Liver (tissue), 9 donors: ENCODE measurements around the gene PRSS27. TPM values are rescaled to one million over a fixed set of nuclear protein-coding genes. Genes with fewer than 3 reads are reported as not detected.

Experiments used
- DNase-seq: peaks from one replicate; pipeline ENCODE4 v3.0.0-alpha.2; 2017; ENCODE audit warnings: low spot score
- H3K27ac ChIP-seq, 2 donors: one replicate each; pipeline ENCODE4 v1.7.0; 2013; ENCODE audit warnings: inconsistent platforms in 2 of 2, low read length in 2 of 2, control low read depth in 1 of 2, low read depth in 1 of 2, mild to moderate bottlenecking in 1 of 2
- H3K27me3 ChIP-seq, 4 donors: one replicate each; pipeline versions ENCODE4 v1.6.1 to v1.7.0; 2013; ENCODE audit warnings: low read length in 3 of 4, inconsistent platforms in 1 of 4, mild to moderate bottlenecking in 1 of 4, moderate library complexity in 1 of 4; ENCODE audit not compliant: control insufficient read depth in 4 of 4, insufficient read depth in 4 of 4
- H3K36me3 ChIP-seq, 4 donors: one replicate each; pipeline versions ENCODE4 v1.6.1 to v1.7.0; 2013; ENCODE audit warnings: low read length in 3 of 4, mild to moderate bottlenecking in 3 of 4, low read depth in 1 of 4, moderate library complexity in 1 of 4; ENCODE audit not compliant: control insufficient read depth in 4 of 4, insufficient read depth in 3 of 4
- H3K4me1 ChIP-seq, 4 donors: one replicate each; pipeline versions ENCODE4 v1.6.1 to v1.7.0; 2013; ENCODE audit warnings: low read length in 3 of 4, mild to moderate bottlenecking in 3 of 4, moderate library complexity in 1 of 4; ENCODE audit not compliant: control insufficient read depth in 4 of 4, insufficient read depth in 4 of 4
- H3K4me3 ChIP-seq, 3 donors: one replicate each; pipeline versions ENCODE4 v1.6.1 to v1.7.0; 2013; ENCODE audit warnings: low read length in 3 of 3, control low read depth in 1 of 3, low read depth in 1 of 3, mild to moderate bottlenecking in 1 of 3
- H3K9ac ChIP-seq, 2 donors: one replicate each; pipeline ENCODE4 v1.7.0; 2013; ENCODE audit warnings: low read length in 2 of 2, mild to moderate bottlenecking in 2 of 2, moderate library complexity in 2 of 2, control low read depth in 1 of 2, low read depth in 1 of 2
- H3K9me3 ChIP-seq, 4 donors: one replicate each; pipeline versions ENCODE4 v1.6.1 to v1.7.0; 2013; ENCODE audit warnings: low read length in 3 of 4; ENCODE audit not compliant: control insufficient read depth in 4 of 4
- HNF4A ChIP-seq, 2 donors: conservative IDR thresholded peaks; 2 replicates each; pipeline ENCODE4 v1.6.1; 2016; ENCODE audit warnings: antibody characterized with exemption in 2 of 2, mild to moderate bottlenecking in 2 of 2
- HNF4G ChIP-seq: IDR thresholded peaks from 2 replicates; pipeline ENCODE4 v1.6.1; 2016; ENCODE audit warnings: antibody characterized with exemption
- JUND ChIP-seq, 2 donors: IDR thresholded peaks; 2 replicates each; pipeline ENCODE4 v1.6.1; 2016; ENCODE audit warnings: antibody characterized with exemption in 2 of 2
- NR2F2 ChIP-seq: IDR thresholded peaks from 2 replicates; pipeline ENCODE4 v1.6.1; 2016; ENCODE audit warnings: antibody characterized with exemption
- RXRA ChIP-seq, 2 donors: IDR thresholded peaks; 2 replicates each; pipeline ENCODE4 v1.6.1; 2017 to 2018; ENCODE audit warnings: antibody characterized with exemption in 2 of 2, mild to moderate bottlenecking in 1 of 2
- SP1 ChIP-seq: IDR thresholded peaks from 2 replicates; pipeline ENCODE4 v1.6.1; 2018; ENCODE audit warnings: antibody characterized with exemption, mild to moderate bottlenecking
- TAF1 ChIP-seq: conservative IDR thresholded peaks from 2 replicates; pipeline ENCODE4 v1.6.1; 2016; ENCODE audit warnings: antibody characterized with exemption, mild to moderate bottlenecking
- YY1 ChIP-seq: IDR thresholded peaks from 2 replicates; pipeline ENCODE4 v1.6.1; 2016; ENCODE audit warnings: antibody characterized with exemption, mild to moderate bottlenecking
- WGBS: extraction: QIAGEN DNeasy Blood & Tissue Kit; methylation state at CpG from one replicate; pipeline ENCODE4 v1.1.7; 2013; 5-methylcytosine and 5-hydroxymethylcytosine counted together
- polyA plus RNA-seq, 2 donors: library from polyadenylated mRNA; stranded (reverse) in 1 of 2; unstranded in 1 of 2; fragments of 200-250 nt in 1 of 2; fragments of >200 nt in 1 of 2; fragmentation: Nextera tagmentation in 1 of 2; extraction: Ambion mirVana in 1 of 2; gene quantifications; one replicate each; pipeline versions ENCODE4 v1.2.1 to v1.2.3, GENCODE V29; 2013 to 2015
- total RNA-seq, 2 donors: library from RNA; depleted of rRNA; stranded (reverse); fragments of >200 nt; gene quantifications; one replicate each; pipeline ENCODE4 v1.2.3, GENCODE V29; 2014
- TF ChIP-seq, protein P1 (sequence below): fragments of 150-350 bp; IDR thresholded peaks from 2 replicates; pipeline ENCODE4 v1.5.1; 2017; ENCODE audit warnings: improper control_type of control experiment, low read depth, low read length; ENCODE audit not compliant: missing input control
- TF ChIP-seq, protein P2 (sequence below): IDR thresholded peaks from 2 replicates; pipeline ENCODE4 v1.6.1; 2016; ENCODE audit warnings: antibody characterized with exemption
- TF ChIP-seq, protein P3 (sequence below): IDR thresholded peaks from 2 replicates; pipeline ENCODE4 v1.6.1; 2016; ENCODE audit warnings: antibody characterized with exemption, mild to moderate bottlenecking
- donor health status: healthy.
- donor health status: healthy.
- donor health status: healthy.
- donor health status: healthy.
- donor health status: healthy.

Gene PRSS27
- total and polyA plus RNA-seq, 4 donors: 0.05 to 1.5 (median 0.22) TPM; not detected in 1

DNA sequence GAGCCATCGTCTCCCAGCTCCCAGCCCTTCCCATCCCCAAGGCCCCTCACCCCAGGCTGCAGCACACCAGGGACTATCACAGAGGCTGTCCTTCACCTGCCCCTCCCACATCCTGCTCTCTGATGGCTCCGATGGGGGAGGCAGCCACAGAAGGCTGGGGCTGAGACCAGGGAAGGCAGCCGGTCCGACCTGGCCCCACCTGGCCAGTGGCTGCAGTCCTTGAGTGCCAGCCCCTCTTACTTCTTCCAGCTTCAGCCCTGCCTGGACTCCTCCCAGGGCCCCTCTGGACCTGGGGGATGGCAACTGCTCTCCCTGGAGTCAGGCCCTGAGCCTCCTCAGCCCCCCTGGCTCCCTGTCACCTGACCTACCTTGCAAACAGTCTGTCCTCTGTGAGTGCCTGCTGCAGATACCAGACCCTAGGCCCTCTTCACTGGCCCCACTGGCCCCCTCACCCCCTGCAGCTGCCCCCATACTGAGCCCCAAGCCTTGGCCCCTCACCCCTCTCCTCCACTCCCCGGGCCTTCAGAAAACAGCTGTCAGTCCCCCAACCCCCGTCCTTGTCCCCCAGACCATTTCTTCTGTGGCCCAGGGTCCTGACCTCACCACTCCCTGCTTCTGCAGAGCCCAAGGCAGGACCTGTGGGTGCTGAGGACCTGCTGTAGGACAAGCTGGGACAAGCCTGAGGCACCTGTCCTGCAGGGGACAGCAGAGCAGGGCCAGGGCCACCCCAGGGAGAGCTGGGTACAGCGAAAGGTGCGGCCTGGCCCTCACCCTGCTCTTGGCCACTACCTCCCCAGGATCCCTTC lies 19.8 kb upstream of the PRSS27 start:
- no peak for DNase-seq
- WGBS: 80% methylated on average over 8 of the region's 8 CpGs
- no peaks in the 10 kb centered on the region for H3K27me3 ChIP-seq
- no peaks in the 10 kb centered on the region for H3K36me3 ChIP-seq
- H3K4me3 ChIP-seq: no peak overlapping the region
- no peaks in the 10 kb centered on the region for H3K4me1 ChIP-seq
- TF ChIP-seq SP1 (no peak), HNF4A (conservative IDR thresholded peaks at IDR 0.05) (no peak), TAF1 (no peak), HNF4G (no peak), RXRA (IDR thresholded peaks at IDR 0.05) (no peak), JUND (IDR thresholded peaks at IDR 0.05) (no peak), YY1 (no peak)
- TF ChIP-seq, protein P1, sequence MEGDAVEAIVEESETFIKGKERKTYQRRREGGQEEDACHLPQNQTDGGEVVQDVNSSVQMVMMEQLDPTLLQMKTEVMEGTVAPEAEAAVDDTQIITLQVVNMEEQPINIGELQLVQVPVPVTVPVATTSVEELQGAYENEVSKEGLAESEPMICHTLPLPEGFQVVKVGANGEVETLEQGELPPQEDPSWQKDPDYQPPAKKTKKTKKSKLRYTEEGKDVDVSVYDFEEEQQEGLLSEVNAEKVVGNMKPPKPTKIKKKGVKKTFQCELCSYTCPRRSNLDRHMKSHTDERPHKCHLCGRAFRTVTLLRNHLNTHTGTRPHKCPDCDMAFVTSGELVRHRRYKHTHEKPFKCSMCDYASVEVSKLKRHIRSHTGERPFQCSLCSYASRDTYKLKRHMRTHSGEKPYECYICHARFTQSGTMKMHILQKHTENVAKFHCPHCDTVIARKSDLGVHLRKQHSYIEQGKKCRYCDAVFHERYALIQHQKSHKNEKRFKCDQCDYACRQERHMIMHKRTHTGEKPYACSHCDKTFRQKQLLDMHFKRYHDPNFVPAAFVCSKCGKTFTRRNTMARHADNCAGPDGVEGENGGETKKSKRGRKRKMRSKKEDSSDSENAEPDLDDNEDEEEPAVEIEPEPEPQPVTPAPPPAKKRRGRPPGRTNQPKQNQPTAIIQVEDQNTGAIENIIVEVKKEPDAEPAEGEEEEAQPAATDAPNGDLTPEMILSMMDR: no peak
- TF ChIP-seq, protein P2, sequence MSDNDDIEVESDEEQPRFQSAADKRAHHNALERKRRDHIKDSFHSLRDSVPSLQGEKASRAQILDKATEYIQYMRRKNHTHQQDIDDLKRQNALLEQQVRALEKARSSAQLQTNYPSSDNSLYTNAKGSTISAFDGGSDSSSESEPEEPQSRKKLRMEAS: no peak
- no peaks in the 10 kb centered on the region for H3K9me3 ChIP-seq
- H3K9ac ChIP-seq: no peak overlapping the region
- H3K27ac ChIP-seq: no peak overlapping the region

DNA sequence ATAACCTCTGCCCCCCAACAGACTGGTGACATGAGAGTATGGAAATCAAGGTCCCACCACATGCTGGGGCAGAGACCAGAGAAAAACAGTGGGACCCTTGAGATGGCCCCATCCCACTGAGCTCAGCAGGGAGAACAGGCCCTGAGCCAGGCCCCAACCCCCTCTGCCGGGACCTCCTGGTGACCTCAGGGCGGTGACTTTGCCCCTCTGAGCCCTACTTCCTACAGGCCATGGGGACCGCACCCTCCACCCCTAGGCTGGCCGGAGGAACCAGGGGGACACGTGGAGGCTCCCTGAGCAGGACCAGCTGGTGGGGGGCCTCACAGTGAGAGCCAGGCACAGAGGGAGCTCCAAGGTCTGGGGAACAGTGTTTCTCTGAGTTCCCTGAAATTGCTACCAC lies 18.6 kb upstream of the PRSS27 start:
- TF ChIP-seq RXRA (IDR thresholded peaks at IDR 0.05) (no peak), NR2F2 (no peak), TAF1 (no peak)
- TF ChIP-seq, protein P3, sequence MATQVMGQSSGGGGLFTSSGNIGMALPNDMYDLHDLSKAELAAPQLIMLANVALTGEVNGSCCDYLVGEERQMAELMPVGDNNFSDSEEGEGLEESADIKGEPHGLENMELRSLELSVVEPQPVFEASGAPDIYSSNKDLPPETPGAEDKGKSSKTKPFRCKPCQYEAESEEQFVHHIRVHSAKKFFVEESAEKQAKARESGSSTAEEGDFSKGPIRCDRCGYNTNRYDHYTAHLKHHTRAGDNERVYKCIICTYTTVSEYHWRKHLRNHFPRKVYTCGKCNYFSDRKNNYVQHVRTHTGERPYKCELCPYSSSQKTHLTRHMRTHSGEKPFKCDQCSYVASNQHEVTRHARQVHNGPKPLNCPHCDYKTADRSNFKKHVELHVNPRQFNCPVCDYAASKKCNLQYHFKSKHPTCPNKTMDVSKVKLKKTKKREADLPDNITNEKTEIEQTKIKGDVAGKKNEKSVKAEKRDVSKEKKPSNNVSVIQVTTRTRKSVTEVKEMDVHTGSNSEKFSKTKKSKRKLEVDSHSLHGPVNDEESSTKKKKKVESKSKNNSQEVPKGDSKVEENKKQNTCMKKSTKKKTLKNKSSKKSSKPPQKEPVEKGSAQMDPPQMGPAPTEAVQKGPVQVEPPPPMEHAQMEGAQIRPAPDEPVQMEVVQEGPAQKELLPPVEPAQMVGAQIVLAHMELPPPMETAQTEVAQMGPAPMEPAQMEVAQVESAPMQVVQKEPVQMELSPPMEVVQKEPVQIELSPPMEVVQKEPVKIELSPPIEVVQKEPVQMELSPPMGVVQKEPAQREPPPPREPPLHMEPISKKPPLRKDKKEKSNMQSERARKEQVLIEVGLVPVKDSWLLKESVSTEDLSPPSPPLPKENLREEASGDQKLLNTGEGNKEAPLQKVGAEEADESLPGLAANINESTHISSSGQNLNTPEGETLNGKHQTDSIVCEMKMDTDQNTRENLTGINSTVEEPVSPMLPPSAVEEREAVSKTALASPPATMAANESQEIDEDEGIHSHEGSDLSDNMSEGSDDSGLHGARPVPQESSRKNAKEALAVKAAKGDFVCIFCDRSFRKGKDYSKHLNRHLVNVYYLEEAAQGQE: no peak
- TF ChIP-seq, protein P1: no peak
- Histone ChIP-seq H3K36me3 (no peaks in the 10 kb centered on the region), H3K4me1 (no peaks in the 10 kb centered on the region), H3K9me3 (no peaks in the 10 kb centered on the region), H3K9ac (no peak overlapping the region), H3K27me3 (no peaks in the 10 kb centered on the region), H3K4me3 (no peak overlapping the region), H3K27ac (no peak overlapping the region)
- DNase-seq: no peak
- 76% methylated on average over 5 of the region's 5 CpGs for WGBS
